ENCODE measurements around the gene SNRPA. TPM values are rescaled to one million over a fixed set of nuclear protein-coding genes. Genes with fewer than 3 reads are reported as not detected.

SNRPA gene
- total and polyA plus RNA-seq, 2 of the 8 experiments (the other 6 are each of a cell fraction or from before 2014, with no cell fraction given): 201 to 202 TPM

GRCh38 chr19:40750058-40750873 is 737 bp upstream of the SNRPA start, which contains the start of gene ACTMAP (continued):
- peak; percentile 52 for TF ChIP-seq TAF7 (optimal IDR thresholded peaks at IDR 0.05; ENCODE audit: borderline replicate concordance, low read depth, low read length)
- no peak for TF ChIP-seq RNF2 (IDR thresholded peaks at IDR 0.05; ENCODE audit: borderline replicate concordance, low read depth, low read length, missing control alignments, poor library complexity, severe bottlenecking)
- TF ChIP-seq SP1 (IDR thresholded peaks at IDR 0.05; ENCODE audit: low read depth, low read length): peak; percentile 93
- peak; percentile 55 for TF ChIP-seq POLR2AphosphoS5 (IDR thresholded peaks at IDR 0.05; ENCODE audit: low read depth, low read length)
- TF ChIP-seq GTF2F1 (IDR thresholded peaks at IDR 0.05; ENCODE audit: borderline replicate concordance, low read depth, low read length): peak; percentile 77
- TF ChIP-seq USF2 (IDR thresholded peaks at IDR 0.05; ENCODE audit: low read length): peak; percentile 98
- no peak for TF ChIP-seq HDAC6 (IDR thresholded peaks at IDR 0.05; ENCODE audit: low read depth, low read length)
- TF ChIP-seq MAFK (IDR thresholded peaks at IDR 0.05; ENCODE audit: low read depth, low read length): no peak
- TF ChIP-seq FOSL1 (IDR thresholded peaks at IDR 0.05; ENCODE audit: insufficient read depth, low read depth, low read length): no peak
- TF ChIP-seq NANOG (IDR thresholded peaks at IDR 0.05; ENCODE audit: insufficient read depth, low read depth, low read length, poor library complexity, severe bottlenecking): no peak
- no peak for TF ChIP-seq HDAC2 (IDR thresholded peaks at IDR 0.05; ENCODE audit: borderline replicate concordance in 1 of 2, low read depth in 2 of 2, low read length in 2 of 2)
- TF ChIP-seq GABPA (IDR thresholded peaks at IDR 0.05; ENCODE audit: borderline replicate concordance, insufficient read depth, low read length): no peak
- TF ChIP-seq TEAD4 (IDR thresholded peaks at IDR 0.05; ENCODE audit: low read depth, low read length): no peak
- TF ChIP-seq ATF3 (IDR thresholded peaks at IDR 0.05; ENCODE audit: insufficient read depth, low read depth, low read length): peak; percentile 88
- no peak for TF ChIP-seq RAD21 (IDR thresholded peaks at IDR 0.05 in 1 of 2, conservative IDR thresholded peaks at IDR 0.05 in 1 of 2; ENCODE audit: low read depth in 2 of 2, low read length in 2 of 2)
- TF ChIP-seq CTCF (IDR thresholded peaks at IDR 0.05; ENCODE audit: control extremely low read depth in 1 of 3, insufficient read depth in 1 of 3, low read depth in 1 of 3, low read length in 3 of 3): no peak
- peak; percentile 74 for TF ChIP-seq TBP (IDR thresholded peaks at IDR 0.05; ENCODE audit: low read depth, low read length)
- 0 out of 2 replicates have a peak, but pooled peaks have one; percentile 52 for TF ChIP-seq TCF12 (IDR thresholded peaks at IDR 0.05; ENCODE audit: low read depth, low read length)

Measured in H1 (cell line).